DND-41 (cell line): ENCODE results near the gene MACC1.

ENCODE experiments used
- ATAC-seq: fragments of 200-7000 bp; cut with Tn5 transposase; 3 replicates; pipeline ENCODE4 v1.9.1; 2021; ENCODE audit warnings: low read depth; ENCODE audit not compliant: insufficient read depth
- DNase-seq: peaks from one replicate; pipeline ENCODE4 v3.0.0-alpha.2; 2020
- H2AFZ ChIP-seq: 2 replicates; pipeline ENCODE4 v1.6.0; 2012; ENCODE audit warnings: low read depth, low read length
- H3K27ac ChIP-seq: 2 replicates; pipeline ENCODE4 v1.5.1; 2012; ENCODE audit warnings: low read length, inconsistent platforms
- H3K27me3 ChIP-seq: fragments of 200-600 bp; sonication (generic); 2 replicates; pipeline ENCODE4 v1.6.0; 2012; ENCODE audit warnings: low read length, mild to moderate bottlenecking, inconsistent platforms; ENCODE audit not compliant: insufficient read depth, poor library complexity
- H3K36me3 ChIP-seq: 2 replicates; pipeline ENCODE4 v1.5.1; 2012; ENCODE audit warnings: low read length, inconsistent platforms; ENCODE audit not compliant: insufficient read depth
- H3K4me1 ChIP-seq: 2 replicates; pipeline ENCODE4 v1.5.1; 2012; ENCODE audit warnings: mild to moderate bottlenecking, low read length; ENCODE audit not compliant: insufficient read depth
- H3K4me2 ChIP-seq: 2 replicates; pipeline ENCODE4 v1.6.0; 2012; ENCODE audit warnings: mild to moderate bottlenecking, moderate library complexity, low read length, inconsistent platforms; ENCODE audit not compliant: insufficient read depth
- H3K4me3 ChIP-seq, 2 experiments: fragments of 200-600 bp in 1 of 2; shearing (Covaris generic) in 1 of 2; 2 replicates each; pipeline ENCODE4 v1.5.1; 2012 to 2016; ENCODE audit warnings: inconsistent platforms in 2 of 2, low read length in 2 of 2, mild to moderate bottlenecking in 2 of 2, low read depth in 1 of 2, moderate library complexity in 1 of 2
- H3K79me2 ChIP-seq: 2 replicates; pipeline ENCODE4 v1.6.0; 2012; ENCODE audit warnings: low read length, inconsistent platforms; ENCODE audit not compliant: insufficient read depth
- H3K9ac ChIP-seq: 2 replicates; pipeline ENCODE4 v1.6.0; 2012; ENCODE audit warnings: low read depth, mild to moderate bottlenecking, inconsistent platforms, low read length, moderate library complexity
- H3K9me3 ChIP-seq: 2 replicates; pipeline ENCODE4 v1.5.1; 2012; ENCODE audit warnings: low read length, moderate library complexity, mild to moderate bottlenecking, inconsistent platforms; ENCODE audit not compliant: insufficient read depth, severe bottlenecking
- H4K20me1 ChIP-seq: 2 replicates; pipeline ENCODE4 v1.6.0; 2012; ENCODE audit warnings: low read length; ENCODE audit not compliant: insufficient read depth
- CTCF ChIP-seq: IDR thresholded peaks from 2 replicates; pipeline ENCODE4 v1.5.1; 2012; ENCODE audit warnings: borderline replicate concordance, low read length, moderate library complexity, mild to moderate bottlenecking; ENCODE audit not compliant: poor library complexity, severe bottlenecking; ENCODE audit errors: extremely low read depth
- EZH2 ChIP-seq: IDR thresholded peaks from 3 replicates; pipeline ENCODE4 v1.6.1; 2012; ENCODE audit warnings: borderline replicate concordance, low read depth, mild to moderate bottlenecking, moderate library complexity, low read length, inconsistent platforms; ENCODE audit not compliant: severe bottlenecking

The MACC1 gene

DNA sequence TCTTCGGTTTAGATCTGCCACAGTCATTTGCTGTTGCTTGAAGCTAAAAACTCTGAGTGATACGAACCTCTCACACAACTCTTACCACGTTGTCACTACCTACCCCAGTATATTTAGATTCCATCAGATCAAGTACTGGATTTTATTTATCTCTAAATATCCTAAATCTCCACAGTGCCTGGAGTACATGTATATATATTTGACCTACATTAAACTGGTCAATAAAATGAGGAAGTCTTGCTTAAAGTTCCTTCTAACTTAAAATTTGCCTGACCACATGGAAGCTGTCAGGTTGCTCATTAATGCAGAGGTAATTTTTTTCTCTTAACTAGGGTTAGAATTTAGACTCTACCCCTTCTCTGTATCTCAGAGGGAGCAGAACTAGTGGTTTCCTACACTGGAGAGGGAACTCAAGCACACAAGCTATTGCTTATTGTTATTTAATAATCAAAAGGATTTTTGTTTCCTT is 3.1 kb upstream of the MACC1 start:
- Histone ChIP-seq H3K79me2 (no peaks in the 10 kb centered on the region), H2AFZ (no peak overlapping the region), H3K4me1 (no peaks in the 10 kb centered on the region), H3K27ac (no peak overlapping the region), H4K20me1 (no peaks in the 10 kb centered on the region), H3K27me3 (no peaks in the 10 kb centered on the region), H3K4me2 (no peak overlapping the region), H3K9me3 (no peaks in the 10 kb centered on the region), H3K36me3 (no peaks in the 10 kb centered on the region), H3K4me3 (no peak overlapping the region), H3K9ac (no peak overlapping the region)
- TF ChIP-seq CTCF (no peak), EZH2 (no peak)
- DNase-seq = no peak
- ATAC-seq = no peak

GRCh38 chr7:20219446-20220292 is 2.5 kb upstream of the MACC1 start:
- H4K20me1 ChIP-seq = no peaks in the 10 kb centered on the region
- no peak overlapping the region for H3K27ac ChIP-seq
- no peak overlapping the region for H3K9ac ChIP-seq
- H3K4me3 ChIP-seq = no peak overlapping the region
- ATAC-seq (no peak), DNase-seq (no peak)
- TF ChIP-seq CTCF (no peak), EZH2 (no peak)
- H3K27me3 ChIP-seq = no peaks in the 10 kb centered on the region
- no peak overlapping the region for H3K4me2 ChIP-seq
- no peaks in the 10 kb centered on the region for H3K9me3 ChIP-seq
- no peaks in the 10 kb centered on the region for H3K36me3 ChIP-seq
- H3K4me1 ChIP-seq = no peaks in the 10 kb centered on the region
- no peaks in the 10 kb centered on the region for H3K79me2 ChIP-seq
- no peak overlapping the region for H2AFZ ChIP-seq

DNA sequence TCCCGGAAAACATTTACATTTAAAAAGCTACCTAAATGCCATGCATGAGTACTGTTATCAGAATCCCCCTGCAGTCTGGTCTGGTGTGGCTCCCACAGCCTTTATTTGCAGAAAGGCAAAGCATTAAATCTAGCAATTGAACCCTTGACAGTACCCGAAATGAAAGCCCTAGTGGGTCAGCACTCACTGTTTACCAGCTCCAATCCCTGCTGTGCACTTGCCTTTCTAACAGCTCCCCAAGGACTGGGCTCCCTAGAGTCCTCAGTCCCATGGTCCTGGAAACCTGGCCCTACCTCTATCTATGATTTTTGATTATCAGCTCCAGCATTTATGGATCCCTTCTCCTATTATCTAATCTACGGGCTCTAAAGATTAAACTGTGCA is 1.9 kb upstream of the MACC1 start:
- Histone ChIP-seq H3K4me2 (no peak overlapping the region), H3K27ac (no peak overlapping the region), H3K4me1 (no peaks in the 10 kb centered on the region), H3K9ac (no peak overlapping the region), H3K4me3 (no peak overlapping the region), H3K79me2 (no peaks in the 10 kb centered on the region), H2AFZ (no peak overlapping the region), H3K36me3 (no peaks in the 10 kb centered on the region), H3K9me3 (no peaks in the 10 kb centered on the region), H3K27me3 (no peaks in the 10 kb centered on the region), H4K20me1 (no peaks in the 10 kb centered on the region)
- TF ChIP-seq CTCF = no peak
- TF ChIP-seq EZH2 = no peak
- ATAC-seq (no peak), DNase-seq (no peak)
